Measurements from ENCODE around the gene GRB10. TPM values are rescaled to one million over a fixed set of nuclear protein-coding genes. Genes with fewer than 3 reads are reported as not detected.

Gene GRB10
- total RNA-seq, 2 experiments from 2014 or later = 1.4 to 1.8 TPM

DNA sequence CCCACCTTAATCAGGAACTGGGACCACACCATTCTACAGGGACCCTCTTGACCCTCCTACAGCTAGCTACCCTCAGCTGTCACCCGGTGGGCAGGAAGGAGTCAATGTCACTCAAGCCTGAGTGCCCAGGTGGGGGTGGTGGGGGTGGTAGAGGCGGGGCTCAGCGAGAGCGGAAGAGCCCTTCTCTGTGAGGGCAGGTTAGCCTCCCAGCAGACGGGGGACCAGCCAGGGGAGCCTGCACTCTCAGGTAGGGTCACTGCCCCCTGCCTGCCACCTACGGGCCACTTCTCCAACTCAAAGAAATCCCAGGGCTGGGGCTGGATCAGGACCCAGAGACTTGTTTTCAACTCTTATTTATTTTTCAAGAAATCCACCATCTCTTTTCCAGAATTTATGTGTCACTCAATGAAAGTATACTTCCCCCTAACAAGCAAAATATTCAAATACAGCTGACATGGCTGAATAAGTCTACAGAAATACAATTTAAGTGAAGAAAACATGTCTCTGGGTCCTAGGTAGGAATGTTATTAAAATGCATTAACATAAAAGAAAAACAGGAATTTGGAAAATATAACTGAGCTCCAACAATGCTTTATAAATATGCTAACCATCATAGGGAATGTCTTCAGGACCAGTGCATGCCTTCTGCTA is 154.1 kb downstream of the GRB10 start:
- no peak for DNase-seq
- Mint-ChIP-seq H3K4me3 (no peak overlapping the region), H3K9me3 (no peaks in the 10 kb centered on the region), H3K4me1 (peaks cover 4% of the 10 kb centered on the region), H3K27ac (no peak overlapping the region), H3K27me3 (peaks cover 12% of the 10 kb centered on the region), H3K36me3 (no peaks in the 10 kb centered on the region)
- no peak for ATAC-seq (ENCODE audit: low read depth)
- POLR2A ChIA-PET = no interaction called here

DNA sequence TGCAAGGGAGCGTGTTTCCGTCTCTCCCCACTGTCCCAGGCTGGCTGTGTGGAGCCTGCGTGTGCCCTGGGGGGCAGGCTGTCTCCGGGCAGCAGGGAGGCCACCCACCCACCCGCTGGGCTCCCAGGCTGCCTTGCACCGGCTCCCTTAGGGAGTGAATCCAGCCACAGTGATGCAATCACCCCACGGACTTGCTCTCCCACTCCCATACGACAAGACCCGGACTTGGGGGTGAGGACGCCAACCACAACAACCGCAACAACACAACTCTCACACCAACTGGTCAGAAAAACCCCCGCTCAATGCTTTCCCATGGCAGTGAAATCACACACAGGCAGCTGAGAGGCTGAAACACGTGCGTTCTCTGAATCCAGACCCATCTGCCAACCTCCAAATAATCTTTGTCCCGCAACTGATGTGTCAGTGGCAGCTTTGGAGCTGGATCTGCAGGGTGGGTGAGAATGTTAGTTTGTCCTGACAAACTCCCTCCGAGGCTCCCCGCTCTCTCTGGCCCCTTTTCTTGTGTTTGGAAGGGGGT is 154.8 kb downstream of the GRB10 start:
- H3K27me3 Mint-ChIP-seq = peaks cover 9% of the 10 kb centered on the region
- H3K4me3 Mint-ChIP-seq = no peak overlapping the region
- no peaks in the 10 kb centered on the region for H3K36me3 Mint-ChIP-seq
- POLR2A ChIA-PET = no interaction called here
- no peak overlapping the region for H3K27ac Mint-ChIP-seq
- H3K4me1 Mint-ChIP-seq = peaks cover under 1% of the 10 kb centered on the region
- H3K9me3 Mint-ChIP-seq = no peaks in the 10 kb centered on the region
- DNase-seq = no peak
- no peak for ATAC-seq (ENCODE audit: low read depth)

DNA sequence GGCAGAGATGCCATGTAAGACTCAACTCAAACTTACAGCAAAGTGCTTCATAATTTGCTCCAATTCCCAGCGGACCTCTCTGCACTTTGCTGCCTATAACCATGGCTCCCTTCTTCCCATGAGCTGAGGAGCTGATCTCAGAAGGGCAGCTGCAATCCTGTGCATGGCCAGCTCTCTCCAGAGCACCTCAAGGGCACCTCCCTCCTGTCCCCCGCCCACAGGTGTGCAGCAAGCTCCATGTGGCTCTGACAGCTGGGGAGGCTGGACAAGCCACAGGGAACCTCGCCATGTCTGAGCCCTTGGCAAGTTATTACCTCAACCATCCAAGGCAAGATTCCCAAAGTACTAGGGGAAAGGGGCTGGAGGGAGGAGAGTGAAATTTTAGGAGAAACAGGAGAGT is 156.4 kb downstream of the GRB10 start:
- Mint-ChIP-seq H3K4me3 (no peak overlapping the region), H3K4me1 (no peaks in the 10 kb centered on the region), H3K27me3 (peaks cover 9% of the 10 kb centered on the region), H3K36me3 (no peaks in the 10 kb centered on the region), H3K27ac (no peak overlapping the region), H3K9me3 (no peaks in the 10 kb centered on the region)
- ATAC-seq (ENCODE audit: low read depth) (no peak), DNase-seq (no peak)
- POLR2A ChIA-PET = no interaction called here

DNA sequence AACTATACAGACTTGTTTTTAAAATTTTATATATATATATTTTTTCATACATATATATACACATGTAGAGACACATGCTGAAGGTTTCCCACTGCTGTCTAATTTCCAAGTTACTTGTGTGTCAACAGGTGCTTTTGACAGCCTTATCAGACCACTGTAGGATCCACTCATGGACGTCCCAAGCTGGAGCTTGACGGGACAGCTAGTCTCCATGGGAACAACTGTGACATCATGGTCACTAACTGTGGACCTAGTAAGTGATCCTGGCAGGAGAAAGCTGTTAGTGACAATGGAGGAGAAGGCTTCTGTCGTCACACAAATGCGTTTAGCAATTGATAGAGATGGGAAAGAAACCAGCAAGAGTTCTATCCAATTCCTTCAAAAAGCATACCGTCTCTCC is 157.3 kb downstream of the GRB10 start:
- DNase-seq (no peak), ATAC-seq (ENCODE audit: low read depth) (no peak)
- Mint-ChIP-seq H3K9me3 (no peaks in the 10 kb centered on the region), H3K4me3 (no peak overlapping the region), H3K27me3 (peaks cover 12% of the 10 kb centered on the region), H3K36me3 (no peaks in the 10 kb centered on the region), H3K4me1 (no peaks in the 10 kb centered on the region), H3K27ac (no peak overlapping the region)
- POLR2A ChIA-PET = no interaction called here

DNA sequence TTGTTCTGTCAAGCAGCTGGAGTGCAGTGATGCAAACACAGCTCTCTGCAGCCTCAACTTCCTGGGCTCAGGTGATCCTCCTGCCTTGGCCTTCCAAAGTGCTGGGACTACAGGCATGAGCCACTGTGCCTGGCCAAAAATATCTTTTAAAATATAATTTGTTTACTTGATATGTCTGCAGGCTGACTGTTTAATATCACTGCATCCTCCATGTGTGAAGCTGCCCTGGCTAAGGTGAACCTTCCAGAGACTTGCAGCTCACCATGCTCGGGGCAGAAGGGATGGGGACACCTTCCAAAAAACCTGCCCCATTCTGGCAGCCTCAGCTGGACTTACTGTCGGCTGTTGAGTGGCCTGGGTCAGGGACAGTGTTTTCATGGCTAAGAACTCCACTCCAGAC is 159.9 kb downstream of the GRB10 start:
- Mint-ChIP-seq H3K4me1 (no peaks in the 10 kb centered on the region), H3K36me3 (no peaks in the 10 kb centered on the region), H3K27me3 (peaks cover 14% of the 10 kb centered on the region), H3K27ac (no peak overlapping the region), H3K4me3 (no peak overlapping the region), H3K9me3 (no peaks in the 10 kb centered on the region)
- ATAC-seq (ENCODE audit: low read depth) (no peak), DNase-seq (no peak)
- POLR2A ChIA-PET = no interaction called here

DNA sequence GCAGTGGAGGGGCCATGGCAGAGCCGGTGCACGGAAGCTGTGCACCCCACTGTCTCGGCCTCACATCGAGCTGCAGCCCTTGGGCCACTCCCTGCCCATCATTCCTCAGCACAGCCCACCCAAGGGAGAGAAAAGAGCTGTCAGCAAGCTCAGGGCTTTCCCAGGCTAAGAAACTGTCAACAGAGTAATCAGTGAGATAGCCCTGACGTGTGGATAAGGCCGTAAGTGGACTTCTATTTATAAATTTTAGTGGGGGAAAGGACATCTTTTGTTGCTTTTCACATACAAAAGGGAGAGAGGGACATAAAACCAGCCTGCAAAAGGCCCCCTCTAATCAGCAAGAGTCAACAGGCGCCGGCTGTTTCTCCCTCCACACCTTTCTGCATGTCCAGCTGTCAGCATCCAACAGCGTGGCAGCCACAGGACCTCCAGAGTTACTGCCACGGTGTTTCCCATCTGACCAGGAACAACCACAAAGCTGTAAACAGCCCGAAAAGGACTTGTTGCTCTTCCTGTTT is 160.7 kb downstream of the GRB10 start:
- ATAC-seq (ENCODE audit: low read depth) (no peak), DNase-seq (no peak)
- no peak overlapping the region for H3K4me3 Mint-ChIP-seq
- no peaks in the 10 kb centered on the region for H3K36me3 Mint-ChIP-seq
- no peaks in the 10 kb centered on the region for H3K9me3 Mint-ChIP-seq
- no peaks in the 10 kb centered on the region for H3K4me1 Mint-ChIP-seq
- H3K27ac Mint-ChIP-seq = no peak overlapping the region
- peaks cover 11% of the 10 kb centered on the region for H3K27me3 Mint-ChIP-seq
- POLR2A ChIA-PET = no interaction called here

DNA sequence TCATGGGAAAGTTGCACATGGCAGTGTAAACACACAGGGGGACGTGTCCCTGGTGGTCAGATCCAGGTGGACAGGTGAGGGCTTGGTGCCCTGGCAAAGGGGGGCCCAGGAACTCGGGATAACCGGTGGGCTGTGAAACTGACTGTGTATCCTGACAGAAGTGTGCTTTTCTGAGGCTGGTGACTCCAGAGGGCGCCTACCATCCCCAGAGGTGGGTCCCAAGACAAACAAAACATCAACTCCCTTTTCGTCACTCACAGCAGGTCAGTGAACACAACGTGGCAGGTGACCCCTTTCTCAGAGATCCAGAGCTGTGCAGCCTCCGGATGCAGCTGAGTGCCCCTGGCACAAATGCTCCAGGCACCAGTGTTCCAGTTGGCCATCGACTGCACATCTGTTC is 161.5 kb downstream of the GRB10 start:
- Mint-ChIP-seq H3K4me1 (no peaks in the 10 kb centered on the region), H3K27me3 (peaks cover 11% of the 10 kb centered on the region), H3K27ac (no peak overlapping the region)

DNA sequence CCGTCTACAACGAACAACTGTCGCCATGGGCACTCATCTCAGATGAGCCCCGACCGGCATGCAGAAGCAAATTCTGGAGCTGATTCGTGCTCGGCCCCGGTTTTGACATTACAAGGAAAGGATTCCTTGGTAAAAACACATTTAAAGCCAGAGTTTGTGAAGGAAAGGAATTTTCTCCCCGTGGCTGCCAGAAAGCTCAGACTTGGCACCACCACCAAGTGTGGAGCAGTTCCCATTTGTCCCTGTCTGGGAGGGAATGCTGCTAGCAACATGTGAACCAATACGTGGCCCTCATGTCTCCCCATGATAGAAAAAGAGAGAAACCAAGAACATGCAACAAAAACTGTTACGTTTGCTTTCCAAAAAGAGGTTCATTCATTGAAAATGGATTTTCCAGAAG is 162.3 kb downstream of the GRB10 start:
- ATAC-seq (ENCODE audit: low read depth) (no peak), DNase-seq (no peak)
- H3K27me3 Mint-ChIP-seq = peaks cover 11% of the 10 kb centered on the region
- no peaks in the 10 kb centered on the region for H3K36me3 Mint-ChIP-seq
- H3K9me3 Mint-ChIP-seq = no peaks in the 10 kb centered on the region
- no peaks in the 10 kb centered on the region for H3K4me1 Mint-ChIP-seq
- POLR2A ChIA-PET = no interaction called here
- H3K27ac Mint-ChIP-seq = no peak overlapping the region
- H3K4me3 Mint-ChIP-seq = no peak overlapping the region

More for the DNA sequence above, 161.5 kb downstream of the GRB10 start:
- POLR2A ChIA-PET = no interaction called here
- Mint-ChIP-seq H3K4me3 (no peak overlapping the region), H3K36me3 (no peaks in the 10 kb centered on the region), H3K9me3 (no peaks in the 10 kb centered on the region)
- no peak for ATAC-seq (ENCODE audit: low read depth)
- DNase-seq = no peak

DNA sequence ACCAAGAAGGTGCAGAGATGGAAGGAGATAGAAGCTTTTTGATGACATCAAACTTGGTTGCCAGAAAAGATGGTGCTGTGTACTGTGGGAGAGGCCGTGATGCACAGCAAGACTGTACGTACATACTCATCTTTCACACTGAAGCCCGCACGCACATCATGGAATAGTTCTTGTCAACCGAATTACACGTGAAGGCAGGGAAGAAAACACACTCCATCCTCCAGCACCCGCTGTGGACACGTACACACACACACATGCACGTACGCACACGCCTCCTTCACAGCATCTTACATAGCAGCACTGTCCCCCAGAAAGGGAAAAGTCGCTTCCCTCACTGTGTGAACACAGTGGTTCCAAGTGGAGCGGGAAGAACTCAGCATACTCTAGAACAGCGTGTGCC is 163.0 kb downstream of the GRB10 start:
- peaks cover 3% of the 10 kb centered on the region for H3K4me1 Mint-ChIP-seq
- H3K27ac Mint-ChIP-seq = no peak overlapping the region
- POLR2A ChIA-PET = no interaction called here
- no peaks in the 10 kb centered on the region for H3K9me3 Mint-ChIP-seq
- H3K4me3 Mint-ChIP-seq = no peak overlapping the region
- peaks cover 8% of the 10 kb centered on the region for H3K27me3 Mint-ChIP-seq
- DNase-seq (no peak), ATAC-seq (ENCODE audit: low read depth) (no peak)
- H3K36me3 Mint-ChIP-seq = no peaks in the 10 kb centered on the region

DNA sequence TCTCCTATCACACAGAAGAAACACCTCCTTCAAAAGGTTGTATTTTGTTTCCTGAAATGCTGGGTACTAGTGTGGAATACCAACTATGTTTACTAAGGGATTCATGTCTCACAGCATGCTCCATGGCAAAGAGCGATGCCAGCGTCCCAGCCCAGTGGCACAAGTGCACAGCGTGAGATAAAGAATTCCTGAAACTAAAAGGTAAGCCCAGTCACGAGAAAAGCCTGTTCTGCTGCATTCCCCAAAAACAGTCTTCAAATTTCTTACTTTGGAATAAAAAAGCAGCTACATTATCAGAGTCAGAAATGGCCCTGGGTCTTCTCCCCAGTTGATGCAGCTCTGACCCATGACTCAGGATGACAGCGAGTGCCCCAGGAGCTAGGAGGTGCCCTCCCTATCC is 164.4 kb downstream of the GRB10 start:
- Mint-ChIP-seq H3K27me3 (peaks cover 6% of the 10 kb centered on the region), H3K27ac (no peak overlapping the region), H3K4me3 (no peak overlapping the region), H3K36me3 (no peaks in the 10 kb centered on the region), H3K4me1 (peaks cover 13% of the 10 kb centered on the region), H3K9me3 (no peaks in the 10 kb centered on the region)
- DNase-seq (no peak), ATAC-seq (ENCODE audit: low read depth) (no peak)
- POLR2A ChIA-PET = no interaction called here

DNA sequence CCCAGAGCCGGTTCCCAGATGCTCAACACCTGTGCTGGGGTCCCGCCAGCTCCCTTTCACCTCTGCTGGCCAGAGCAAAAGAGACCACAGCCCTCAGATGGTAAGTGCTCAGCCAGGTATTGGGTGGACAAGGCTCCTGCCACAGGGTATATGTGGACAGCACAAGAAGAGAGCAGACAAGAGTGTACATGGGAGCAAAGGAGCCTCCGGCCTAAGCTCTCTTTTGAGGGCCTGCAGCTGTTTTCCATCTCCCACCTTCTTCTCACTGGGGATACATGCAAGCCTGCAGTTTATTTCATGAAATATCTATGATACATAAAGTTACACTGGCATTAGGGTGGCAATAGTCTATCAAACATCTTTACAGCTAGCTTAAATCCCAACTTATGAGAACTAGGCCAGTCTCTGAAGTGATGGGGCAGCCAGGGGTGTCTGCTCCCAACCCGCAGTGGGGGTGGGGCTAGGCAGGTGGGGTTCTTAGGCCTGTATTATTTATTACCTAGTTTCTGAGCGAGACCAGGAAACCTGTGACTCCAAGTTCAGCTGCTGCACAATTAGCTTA is 167.1 kb downstream of the GRB10 start:
- peaks cover 20% of the 10 kb centered on the region for H3K4me1 Mint-ChIP-seq
- DNase-seq = no peak
- peaks cover 9% of the 10 kb centered on the region for H3K27me3 Mint-ChIP-seq
- ATAC-seq (ENCODE audit: low read depth) = no peak
- H3K27ac Mint-ChIP-seq = no peak overlapping the region
- H3K9me3 Mint-ChIP-seq = no peaks in the 10 kb centered on the region
- POLR2A ChIA-PET = no interaction called here
- no peak overlapping the region for H3K4me3 Mint-ChIP-seq
- no peaks in the 10 kb centered on the region for H3K36me3 Mint-ChIP-seq

DNA sequence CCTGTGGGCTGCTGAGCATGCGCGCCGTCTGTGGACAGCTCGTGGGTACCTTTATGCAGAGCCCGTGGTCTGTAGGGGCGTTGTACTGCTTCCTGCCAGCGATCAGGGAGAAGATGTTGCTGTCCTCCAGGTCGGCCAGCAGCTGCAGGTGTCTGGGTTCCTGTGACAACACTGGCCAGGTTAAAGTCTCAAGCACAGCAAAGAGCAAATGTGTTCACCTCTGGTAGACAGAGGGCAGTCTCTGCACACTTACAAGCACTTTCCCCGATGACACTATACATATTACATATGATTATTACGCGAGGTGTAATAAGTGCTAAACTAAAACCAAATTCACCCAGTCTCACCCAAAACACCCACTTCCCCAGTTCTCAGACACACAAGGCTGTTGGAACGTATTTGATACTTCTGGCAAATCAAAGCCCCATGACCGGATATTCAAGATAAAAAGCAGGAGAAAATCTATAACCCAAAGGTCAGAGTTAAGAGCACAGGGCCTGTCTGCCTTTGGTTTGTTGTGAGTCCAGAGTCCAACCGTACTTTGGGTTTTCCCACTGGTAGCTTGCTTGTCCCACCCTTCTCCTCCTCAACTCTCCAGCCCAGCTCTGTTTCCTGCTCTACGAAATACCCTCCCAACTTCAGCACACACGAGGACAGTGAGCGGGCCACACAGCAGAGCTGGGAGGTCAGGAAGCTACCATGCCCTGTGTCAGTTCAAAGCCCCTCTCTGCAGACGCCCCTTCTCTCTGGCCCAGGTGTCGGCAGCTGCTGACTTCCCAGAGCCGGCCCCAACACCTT is 167.8 kb downstream of the GRB10 start:
- Mint-ChIP-seq H3K36me3 (peaks cover 2% of the 10 kb centered on the region), H3K9me3 (no peaks in the 10 kb centered on the region), H3K4me3 (no peak overlapping the region), H3K27ac (no peak overlapping the region), H3K27me3 (peaks cover 8% of the 10 kb centered on the region), H3K4me1 (peaks cover 27% of the 10 kb centered on the region)
- ATAC-seq (ENCODE audit: low read depth) (peak; percentile 35), DNase-seq (no peak)
- POLR2A ChIA-PET = no interaction called here

DNA sequence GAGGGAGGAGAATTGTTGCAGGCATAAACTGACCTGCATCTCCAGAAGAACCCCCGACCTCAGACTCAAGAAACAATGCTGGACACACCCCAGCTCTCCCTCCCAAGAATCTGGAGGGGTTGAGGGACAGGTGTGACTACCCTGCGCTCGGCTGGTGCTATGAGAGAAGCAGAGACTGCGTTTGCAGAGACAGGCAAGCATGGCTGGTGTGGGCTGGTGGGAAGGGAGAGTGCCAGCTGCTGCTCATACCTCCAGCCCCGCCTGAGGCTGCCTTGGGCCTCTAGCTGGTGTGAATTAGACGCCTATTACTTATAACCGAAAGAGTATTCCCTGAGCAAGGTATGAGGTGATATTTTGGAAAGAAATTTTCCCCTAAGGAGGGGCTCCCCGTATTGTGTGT is 169.2 kb downstream of the GRB10 start:
- H3K27me3 Mint-ChIP-seq = peaks cover 4% of the 10 kb centered on the region
- peaks cover 31% of the 10 kb centered on the region for H3K4me1 Mint-ChIP-seq
- ATAC-seq (ENCODE audit: low read depth) = no peak
- no peak for DNase-seq
- H3K4me3 Mint-ChIP-seq = no peak overlapping the region
- H3K27ac Mint-ChIP-seq = peak overlapping the region; percentile 27
- no peaks in the 10 kb centered on the region for H3K9me3 Mint-ChIP-seq
- peaks cover 2% of the 10 kb centered on the region for H3K36me3 Mint-ChIP-seq
- POLR2A ChIA-PET = no interaction called here

DNA sequence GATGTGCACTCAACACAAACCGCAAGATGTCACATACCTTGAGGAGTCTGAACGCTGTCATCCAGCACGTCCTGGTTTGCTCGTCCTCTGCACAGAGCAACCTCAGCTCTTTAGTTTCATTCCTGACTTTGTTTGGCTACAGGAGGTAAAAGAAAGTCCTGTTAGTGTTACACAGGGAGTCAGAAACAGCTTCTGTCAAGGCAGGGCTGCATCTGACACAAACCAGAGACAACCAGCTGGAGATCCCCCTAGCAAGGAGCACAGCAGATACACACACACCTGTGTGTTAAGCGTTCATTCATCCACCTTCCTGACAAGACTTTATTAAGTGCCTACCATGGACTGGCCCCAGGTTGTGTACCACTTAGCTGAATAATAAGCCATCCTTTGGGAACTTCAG is 170.0 kb downstream of the GRB10 start:
- peaks cover 5% of the 10 kb centered on the region for H3K36me3 Mint-ChIP-seq
- POLR2A ChIA-PET = no interaction called here
- DNase-seq (no peak), ATAC-seq (ENCODE audit: low read depth) (no peak)
- H3K4me1 Mint-ChIP-seq = peaks cover 39% of the 10 kb centered on the region
- peaks cover 6% of the 10 kb centered on the region for H3K9me3 Mint-ChIP-seq
- peaks cover 4% of the 10 kb centered on the region for H3K27me3 Mint-ChIP-seq
- no peak overlapping the region for H3K4me3 Mint-ChIP-seq
- no peak overlapping the region for H3K27ac Mint-ChIP-seq
